Activated CD8-positive, alpha-beta memory T cell treated with anti-CD3 and anti-CD28 coated beads for 48 hours (primary cell): Measurements from ENCODE around the gene SPTLC3.

Experiments used
- DNase-seq, 3 experiments: peaks; one replicate each; pipeline ENCODE4 v3.0.0-alpha.2; 2020; ENCODE audit warnings: low read depth in 2 of 3, low spot score in 2 of 3

SPTLC3 gene

DNA sequence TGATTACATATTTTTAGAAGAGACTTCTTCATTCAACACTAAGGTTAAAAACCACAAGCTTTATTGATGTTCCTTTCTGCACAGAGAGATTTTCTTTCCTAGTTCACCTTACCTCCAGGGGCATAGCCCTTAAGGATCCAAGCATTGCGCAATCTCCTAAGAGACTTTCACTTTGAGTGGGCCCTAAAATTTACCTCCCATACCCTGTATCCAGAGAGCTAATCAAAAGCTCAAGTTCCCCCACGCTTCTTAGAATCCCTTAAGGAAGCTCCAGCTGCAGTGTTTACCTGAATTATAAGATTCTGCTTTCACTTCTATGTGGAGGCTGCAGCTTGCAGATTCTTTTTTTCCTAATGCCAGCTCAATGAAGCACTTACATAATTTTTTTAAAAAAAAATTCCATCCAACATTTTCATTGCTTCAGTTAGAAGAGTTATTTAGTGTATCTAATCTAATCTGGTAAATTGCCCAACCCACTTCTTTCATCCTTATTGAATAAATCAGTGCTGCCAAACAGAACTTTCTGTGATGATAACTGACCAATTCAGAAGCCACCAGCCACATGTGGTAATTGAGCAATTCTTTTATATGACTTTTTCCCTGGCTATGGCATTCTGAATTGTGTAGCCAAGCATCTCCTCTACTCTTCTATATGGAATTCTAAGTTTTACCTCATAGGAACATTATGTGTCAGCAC is 24.6 kb upstream of the SPTLC3 start:
- no peak for DNase-seq

DNA sequence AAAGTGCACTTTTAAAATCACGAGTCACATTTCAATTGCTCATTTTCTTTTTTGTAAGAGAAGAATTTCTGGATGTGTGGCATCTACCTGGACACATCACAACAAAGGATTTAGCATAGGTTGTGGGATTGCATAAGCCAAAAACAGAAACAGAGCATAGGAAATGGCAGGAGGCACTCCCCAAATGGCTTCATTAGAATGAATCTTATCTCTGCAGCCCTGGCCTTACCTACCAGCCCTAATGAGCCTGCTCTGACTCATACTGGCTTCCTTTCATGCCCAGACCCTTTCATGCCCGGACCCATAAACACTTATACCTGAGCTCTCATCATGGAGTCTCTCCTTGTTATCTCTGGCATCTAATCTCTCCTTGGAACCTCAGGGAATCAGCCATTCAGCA is 23.9 kb upstream of the SPTLC3 start:
- no peak for DNase-seq

DNA sequence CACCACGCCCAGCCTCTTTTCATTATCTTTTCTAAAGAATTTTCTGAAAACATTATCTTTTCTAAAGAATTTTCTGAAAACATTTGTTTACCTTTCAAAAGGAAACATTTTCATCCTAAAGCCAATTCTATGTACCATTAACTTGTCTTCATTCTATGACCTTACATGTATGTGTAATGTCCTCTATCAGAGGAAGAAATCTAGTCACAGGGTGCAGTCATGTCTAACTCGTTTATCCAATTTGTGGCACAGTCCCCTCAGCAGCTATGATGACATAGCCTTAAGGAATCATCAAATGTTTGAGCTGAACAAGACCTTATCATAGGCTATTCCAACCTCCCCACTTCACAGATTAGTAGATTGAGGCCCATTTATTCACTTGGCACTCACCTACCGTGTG is 21.5 kb upstream of the SPTLC3 start:
- DNase-seq = no peak

DNA sequence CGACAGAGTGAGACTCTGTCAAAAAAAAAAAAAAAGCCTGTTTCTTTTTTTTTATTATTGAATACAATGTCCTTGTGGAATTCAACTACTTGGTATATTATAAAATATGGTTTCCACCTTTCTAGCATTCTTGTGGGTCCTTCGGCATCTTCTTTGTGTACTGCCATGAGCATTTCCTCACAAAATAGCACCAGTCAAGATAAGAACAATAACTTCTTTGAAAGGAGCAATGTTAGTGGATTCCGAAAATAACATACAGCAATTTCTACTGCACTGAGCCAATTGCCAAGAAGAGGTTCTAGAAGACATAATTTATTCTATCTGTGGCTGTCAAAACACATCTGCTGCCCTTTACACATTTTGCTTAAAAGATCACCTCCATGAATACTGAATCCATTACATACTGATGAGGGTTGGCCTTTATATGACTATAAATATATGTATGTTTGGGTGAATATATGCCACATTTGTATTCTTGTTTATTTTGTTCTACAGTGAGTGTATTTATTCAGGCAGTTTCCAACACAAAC is 19.1 kb upstream of the SPTLC3 start:
- no peak for DNase-seq

DNA sequence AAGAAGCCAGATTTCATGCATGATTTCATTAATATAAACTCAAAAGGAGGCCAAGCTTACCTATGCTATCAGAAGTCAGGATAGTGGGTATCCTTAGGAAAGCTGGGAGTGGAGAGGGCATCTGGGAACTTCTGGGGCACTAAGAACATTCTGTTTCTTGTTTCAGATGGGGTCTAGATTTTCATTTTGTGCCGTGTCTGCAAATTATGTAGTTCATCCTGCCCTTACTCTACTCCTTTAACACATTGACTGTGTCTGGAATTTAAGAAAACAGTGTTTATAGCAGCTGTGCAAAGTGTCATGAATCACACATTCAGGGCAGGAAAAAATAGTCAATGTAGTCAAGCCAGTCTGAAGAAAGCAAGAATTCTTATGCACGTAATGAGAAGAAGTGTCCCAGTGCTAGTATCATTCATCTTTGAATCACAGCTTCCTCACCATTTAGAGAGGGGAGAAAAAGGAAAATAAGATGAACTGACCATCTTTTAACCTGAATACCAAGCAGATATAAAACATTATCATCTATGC is 11.6 kb upstream of the SPTLC3 start:
- no peak for DNase-seq

DNA sequence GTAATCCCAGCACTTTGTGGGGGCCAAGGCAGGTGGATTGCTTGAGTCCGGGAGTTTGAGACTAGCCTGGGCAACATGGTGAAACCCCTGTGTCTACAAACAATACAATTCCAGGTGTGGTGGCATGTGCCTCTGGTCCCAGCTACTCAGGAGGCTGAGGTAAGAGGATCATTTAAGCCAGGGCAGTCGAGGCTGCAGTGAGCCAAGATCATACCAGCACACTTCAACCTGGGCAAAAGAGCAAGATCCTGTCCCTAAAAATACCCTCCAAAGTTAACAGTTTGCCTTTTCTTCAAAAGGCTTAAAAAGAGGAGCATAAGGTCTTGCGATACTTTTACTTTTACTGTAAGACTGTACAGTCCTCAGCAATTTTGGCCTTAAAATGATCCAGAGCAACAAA is 10.7 kb upstream of the SPTLC3 start:
- DNase-seq = no peak

DNA sequence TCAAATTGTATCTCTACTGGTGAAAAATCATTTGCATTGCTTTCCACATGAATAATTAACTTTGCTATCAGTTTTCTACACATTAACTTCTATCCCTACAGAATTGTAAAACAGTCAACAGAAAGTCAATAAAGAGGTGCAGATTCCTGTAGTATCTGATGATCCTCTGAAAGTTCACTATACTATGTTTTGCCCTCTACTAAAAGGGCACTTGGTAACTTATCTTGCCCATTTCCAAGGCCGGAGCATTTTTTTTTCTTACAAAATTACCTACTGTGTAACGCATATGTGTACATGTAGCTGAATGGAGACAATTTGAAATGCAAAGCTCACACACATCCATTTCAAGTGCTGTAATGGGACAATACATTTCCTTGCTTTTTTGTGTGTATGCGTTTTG is 9.6 kb upstream of the SPTLC3 start:
- no peak for DNase-seq

DNA sequence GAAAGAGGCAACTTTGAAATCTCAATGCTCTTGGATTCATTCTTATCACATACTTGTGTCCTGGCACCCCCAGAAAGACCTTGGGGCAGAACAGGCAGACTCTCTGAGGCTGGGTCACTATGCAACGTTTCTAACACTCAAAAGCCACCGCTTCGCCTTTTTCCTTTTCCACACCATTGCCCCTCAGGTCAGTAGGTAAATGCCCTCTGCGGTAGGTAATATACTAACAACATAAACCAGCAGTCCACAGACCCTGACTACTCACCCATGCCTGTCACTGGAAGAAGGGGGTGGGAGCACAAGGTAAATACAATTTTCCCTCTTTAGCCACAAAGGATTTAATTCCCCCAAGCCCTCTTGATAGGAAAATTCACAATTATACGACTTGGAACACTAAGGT is 6.5 kb upstream of the SPTLC3 start:
- no peak for DNase-seq

DNA sequence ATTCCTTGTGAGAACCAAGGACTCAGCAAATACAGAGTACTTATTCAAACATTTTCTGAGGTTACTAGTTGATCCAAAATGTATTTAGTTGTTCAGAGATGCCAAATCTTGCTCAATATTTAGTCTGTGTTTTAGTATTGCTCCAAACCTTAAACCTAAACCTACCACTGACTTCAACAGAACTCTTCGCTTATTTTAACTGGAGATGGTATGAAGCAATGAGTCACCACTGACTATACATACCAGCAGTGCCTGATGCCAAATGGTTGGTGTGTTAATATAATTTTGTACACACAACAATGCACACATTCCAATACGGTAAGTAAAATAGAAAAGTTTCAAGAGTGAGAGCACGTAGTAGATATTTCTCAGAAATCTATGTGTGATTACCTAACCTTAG is 1.9 kb upstream of the SPTLC3 start:
- DNase-seq = no peak

DNA sequence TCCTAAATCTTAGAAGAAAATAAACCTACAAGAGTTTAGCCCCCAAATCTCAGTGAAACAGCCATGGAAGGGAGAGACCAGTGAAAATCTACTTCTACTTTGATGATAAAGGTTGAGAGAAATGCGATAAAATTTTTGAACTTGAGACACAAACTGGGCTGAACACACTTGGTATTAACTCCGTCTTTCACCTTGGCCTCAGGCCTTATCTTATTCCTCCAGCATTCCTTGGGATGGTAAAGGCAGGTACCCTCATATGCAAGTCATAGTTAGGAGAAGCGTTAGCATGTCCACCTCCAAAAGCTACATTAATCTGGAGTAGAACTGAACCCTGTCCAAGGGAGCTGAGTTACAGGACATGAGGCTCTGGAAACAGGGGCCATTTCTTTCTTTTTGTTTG is 1.2 kb upstream of the SPTLC3 start:
- DNase-seq = no peak

DNA sequence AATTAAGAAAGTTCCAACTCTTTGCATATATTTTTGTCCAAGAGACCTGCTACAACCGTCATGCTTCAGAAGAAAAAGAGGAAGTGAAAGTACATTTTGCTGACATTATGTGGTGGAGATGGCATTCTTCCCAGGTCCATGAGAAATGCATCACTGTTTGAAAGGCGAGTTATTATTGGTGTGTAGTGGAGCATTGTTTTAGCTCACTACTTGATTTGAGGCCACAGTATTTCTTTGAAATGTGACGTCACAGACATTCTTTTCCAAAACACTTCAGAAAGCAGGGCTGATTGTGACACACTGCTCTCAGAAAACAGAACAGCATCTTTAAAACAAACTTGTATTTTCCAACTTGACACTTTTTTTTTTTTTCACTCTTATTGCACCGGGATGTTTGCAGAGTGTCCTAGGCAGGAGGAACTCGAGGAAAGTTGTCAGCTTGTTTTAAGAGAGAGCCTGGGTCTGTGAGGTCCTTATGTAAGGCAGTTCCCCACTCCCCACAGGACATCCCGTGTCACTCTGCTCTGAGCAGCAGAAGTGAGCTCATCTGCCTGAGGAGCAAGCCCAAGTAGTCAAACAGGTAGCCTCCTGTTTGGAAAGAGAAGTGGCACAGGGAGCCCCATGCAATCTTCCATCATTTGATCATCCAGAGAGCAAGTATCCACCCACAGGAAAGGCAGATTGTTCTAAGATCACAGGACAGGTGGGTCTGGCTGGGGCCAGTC is 1.1 kb downstream of the SPTLC3 start:
- no peak for DNase-seq

DNA sequence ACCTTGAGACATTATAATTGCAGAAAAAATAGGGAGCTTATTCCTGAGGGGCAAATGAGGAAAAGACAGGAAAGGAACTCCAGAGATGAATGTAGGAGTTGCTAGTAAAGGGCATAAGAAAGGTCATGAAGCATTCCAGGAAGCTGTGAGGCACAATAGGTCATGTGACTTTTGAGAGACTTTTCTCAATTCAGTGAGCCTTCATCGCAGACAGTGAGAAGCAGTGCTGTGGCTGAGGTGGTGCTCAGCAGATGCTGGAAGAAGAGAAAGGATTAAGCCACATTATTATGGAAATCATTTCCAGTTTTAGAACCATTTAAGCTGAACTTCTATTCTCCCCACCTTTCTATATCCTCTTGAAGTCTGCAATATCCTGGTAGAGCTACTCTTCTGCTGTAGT is 4.1 kb downstream of the SPTLC3 start:
- no peak for DNase-seq

DNA sequence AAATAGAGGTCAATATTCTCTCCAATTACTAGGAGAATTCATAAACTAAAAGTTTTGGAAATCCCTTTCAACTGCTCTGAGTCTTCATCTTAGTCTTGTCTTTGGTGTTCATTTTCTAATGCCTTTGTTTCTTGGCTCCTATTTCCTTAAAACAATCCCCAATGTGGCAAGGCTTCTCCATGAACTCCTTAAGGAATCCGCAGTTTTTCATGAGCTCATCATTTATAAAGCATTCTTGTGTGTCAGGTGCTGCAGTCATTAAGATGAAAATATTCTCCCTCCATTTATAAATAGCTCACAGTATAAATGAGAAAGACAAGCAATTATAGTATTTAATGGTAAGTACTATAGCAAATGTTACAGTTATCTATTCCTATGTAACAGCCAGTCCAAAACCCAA is 4.6 kb downstream of the SPTLC3 start:
- no peak for DNase-seq

DNA sequence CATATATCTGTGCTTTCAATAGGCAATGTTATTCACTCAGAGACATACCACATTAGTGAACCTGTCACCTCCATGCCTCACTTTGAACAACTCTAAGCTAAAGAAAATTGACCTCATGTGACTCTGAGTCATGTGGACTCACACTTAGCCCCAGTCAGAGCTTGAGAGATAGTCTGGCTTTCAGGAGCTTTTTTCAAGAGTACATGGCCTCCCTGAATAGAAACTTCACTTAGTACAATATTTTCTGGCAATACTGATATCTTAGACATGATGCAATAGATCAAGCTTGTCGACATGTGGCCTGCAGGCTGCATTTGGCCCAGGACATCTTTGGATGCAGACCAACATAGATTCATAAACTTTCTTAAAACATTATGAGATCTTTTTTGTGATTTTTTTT is 8.5 kb downstream of the SPTLC3 start:
- no peak for DNase-seq

DNA sequence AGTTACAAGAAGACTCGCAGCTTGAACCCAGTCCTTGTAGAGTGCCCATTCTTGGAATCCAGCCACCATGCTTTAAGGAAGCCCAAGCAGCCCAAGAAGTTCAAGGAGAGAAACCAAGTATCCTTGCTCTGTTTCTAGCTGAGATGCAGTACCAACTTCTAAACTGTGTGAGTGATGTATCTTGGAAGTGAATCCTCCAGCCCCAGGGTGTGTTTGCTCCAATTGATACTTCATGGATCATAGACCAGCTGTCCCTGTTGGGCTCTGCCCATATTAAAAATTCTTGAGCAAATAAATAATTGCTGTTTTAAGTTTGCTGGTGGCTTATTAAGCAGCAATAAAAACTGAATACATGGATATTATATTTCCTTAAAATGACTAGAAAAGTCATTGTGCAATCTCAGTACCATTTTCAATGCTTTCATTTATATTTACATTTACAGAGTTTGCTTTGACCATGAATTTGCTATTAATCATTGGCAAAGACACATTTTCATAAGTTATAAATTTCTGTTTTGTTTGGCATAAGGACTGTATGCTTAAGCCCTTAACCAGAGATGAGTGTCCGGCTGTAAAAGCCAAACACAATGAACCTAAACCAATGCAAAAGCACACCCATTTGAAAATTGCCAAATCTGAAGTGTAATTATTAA is 9.2 kb downstream of the SPTLC3 start:
- no peak for DNase-seq

DNA sequence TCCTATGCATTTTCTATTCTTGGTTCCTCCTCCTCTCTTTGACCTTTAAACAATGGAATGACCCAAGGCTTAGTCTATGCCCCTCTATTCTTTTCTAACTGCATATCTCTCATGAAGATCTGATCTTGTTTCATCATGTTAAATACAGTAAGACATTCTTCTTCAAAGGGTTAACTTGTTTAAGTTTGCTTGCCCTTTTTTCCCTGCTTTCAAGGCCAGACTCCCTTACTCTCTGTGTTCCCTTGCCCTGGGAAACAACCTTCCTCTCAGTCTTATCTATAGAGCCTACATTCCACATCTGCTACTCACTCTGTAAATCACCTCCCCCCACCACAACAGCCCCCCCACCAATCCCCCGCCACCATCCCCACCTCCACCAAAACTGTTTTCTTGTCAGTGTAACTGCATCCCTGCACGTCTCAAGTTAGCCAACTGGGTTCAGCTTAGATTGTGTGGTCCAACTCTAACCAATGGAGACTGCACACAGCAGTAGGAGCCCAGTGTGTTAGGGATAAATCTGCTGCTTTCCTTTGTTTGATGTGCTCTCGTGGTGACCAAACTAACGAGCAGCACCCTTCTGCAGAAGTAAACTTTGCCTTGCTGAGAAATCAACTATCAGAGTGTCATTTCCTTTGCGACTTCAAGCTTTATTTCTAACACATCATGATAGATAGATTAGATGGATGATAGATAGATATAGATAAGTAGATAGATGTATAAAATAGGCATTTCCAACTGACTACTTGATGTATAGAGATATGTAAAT is 12.6 kb downstream of the SPTLC3 start:
- no peak for DNase-seq

DNA sequence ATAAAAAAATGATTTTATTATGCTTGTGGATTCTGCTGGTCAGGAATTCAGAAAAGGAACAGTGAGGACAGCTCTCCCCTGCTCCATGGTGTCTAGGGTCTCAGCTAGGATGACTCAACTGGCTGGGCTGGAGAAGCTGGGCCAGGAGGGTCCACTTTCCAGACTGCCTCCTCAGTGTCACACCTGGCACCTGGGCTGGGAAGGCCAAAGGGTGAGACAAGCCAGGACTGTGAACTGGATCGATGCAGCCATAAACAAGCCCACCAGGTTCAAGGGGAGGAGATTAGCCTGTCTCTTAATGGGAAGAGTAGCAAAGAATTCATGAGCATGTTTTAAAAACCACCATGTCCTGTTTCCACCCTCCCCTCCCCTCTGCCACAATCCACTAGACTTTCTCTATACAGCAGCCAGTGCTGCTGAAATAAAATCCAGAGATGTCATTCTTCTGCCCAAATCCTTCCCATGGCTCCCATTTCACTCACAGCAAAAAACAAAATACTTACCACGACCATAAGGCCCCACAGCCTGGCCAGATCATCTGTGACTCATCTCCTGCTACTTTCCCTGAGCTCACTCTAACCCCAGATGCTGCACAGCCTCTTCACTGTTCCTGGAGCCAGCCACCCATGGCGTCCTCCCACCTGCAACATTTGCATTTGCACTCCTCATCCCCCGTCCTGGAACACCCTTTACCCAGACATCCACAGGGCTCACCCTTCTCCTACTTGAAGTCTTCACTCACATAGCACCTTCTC is 13.8 kb downstream of the SPTLC3 start:
- DNase-seq = no peak

DNA sequence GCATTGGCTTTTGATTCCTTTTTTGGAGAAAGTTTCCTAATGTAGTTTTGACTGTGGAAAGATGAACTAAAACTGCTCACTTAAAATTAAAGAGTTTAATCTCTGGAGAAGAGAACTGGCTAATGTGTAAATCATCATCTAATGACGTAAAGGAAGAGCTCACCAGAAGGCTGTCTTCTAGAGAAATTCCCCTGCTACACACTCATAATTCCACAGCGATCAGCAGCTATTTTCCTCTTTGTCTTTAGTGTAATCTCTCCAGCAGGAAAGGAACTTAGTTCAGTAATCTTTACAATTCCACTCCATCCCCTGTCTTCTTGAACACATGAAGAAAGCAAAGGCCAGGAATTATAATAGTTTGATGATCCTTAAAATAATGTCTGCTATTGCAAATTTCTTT is 15.8 kb downstream of the SPTLC3 start:
- no peak for DNase-seq

DNA sequence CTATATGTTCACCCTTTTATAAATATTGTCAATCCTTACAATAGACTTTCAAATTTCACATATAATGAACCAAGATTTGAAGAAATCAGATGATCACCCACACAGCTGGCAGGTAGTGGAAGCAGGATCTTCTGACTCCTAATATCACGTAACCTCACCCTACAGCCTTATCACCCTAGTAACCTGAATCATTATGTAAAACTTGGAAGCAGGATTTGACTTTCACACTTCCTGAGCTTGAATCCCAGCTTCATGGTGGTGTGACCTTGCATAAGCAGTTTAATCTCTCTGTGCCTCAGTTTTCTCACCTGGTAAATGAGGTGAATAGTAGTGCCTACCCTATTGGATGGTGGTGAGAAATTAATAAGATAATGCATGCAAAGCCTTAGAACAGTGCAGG is 16.4 kb downstream of the SPTLC3 start:
- DNase-seq = no peak

DNA sequence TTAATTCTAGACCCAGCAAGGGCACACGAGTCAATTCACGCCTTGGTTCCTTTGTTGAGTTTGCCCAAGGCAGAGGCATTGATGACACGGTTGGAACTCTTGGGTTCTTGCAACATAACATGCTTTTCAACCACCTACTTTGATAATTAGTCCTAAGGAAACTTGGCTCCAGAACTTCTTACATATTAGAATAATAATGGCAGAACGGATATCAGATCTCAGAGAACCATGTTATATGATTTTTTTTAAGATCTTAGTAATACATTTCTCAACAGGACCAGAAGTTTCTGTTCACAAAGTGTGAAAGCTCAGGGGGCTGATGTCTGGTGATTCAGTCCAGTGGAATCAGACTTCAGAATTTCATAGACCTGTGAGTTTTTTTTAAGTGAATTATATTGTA is 19.2 kb downstream of the SPTLC3 start:
- DNase-seq = no peak

DNA sequence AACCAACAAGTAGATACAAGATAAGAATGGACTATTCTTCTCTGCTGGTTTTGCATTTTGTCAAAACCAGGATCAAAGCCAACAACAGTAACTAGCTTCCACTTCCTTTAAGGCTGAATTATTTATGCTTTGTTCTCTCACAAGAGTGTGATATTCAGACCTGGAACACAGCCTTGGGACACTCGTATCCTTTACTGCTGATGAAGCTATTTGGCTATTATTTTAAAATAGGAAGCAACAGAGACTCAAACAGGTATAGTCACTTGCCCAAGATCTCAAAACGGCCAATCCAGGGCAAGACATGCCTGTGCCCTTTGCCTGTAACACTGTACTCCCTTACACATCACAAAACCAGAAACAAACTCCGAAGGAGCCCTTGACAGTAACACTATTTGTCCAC is 19.9 kb downstream of the SPTLC3 start:
- DNase-seq = no peak
